Right lobe of liver (tissue), 6 donors: ENCODE measurements around the gene CAMK2D. TPM values are rescaled to one million over a fixed set of nuclear protein-coding genes. Genes with fewer than 3 reads are reported as not detected.

Experiments
- ATAC-seq, 4 donors: fragments of 200-7000 bp; cut with Tn5 transposase; one replicate each; pipeline ENCODE4 v1.9.1; 2020; ENCODE audit warnings: mild to moderate bottlenecking in 4 of 4, moderate library complexity in 4 of 4
- DNase-seq, 3 donors: peaks; one replicate each; pipeline ENCODE4 v3.0.0-alpha.2; 2020
- H3K27ac ChIP-seq, 3 donors: fragments of 200-600 bp; one replicate each; pipeline ENCODE4 v1.8.0; 2022
- H3K27me3 ChIP-seq, 2 donors: fragments of 200-600 bp; one replicate each; pipeline ENCODE4 v1.8.0; 2022
- H3K36me3 ChIP-seq, 4 donors: fragments of 200-600 bp; sonication (generic) in 1 of 4; one replicate each; pipeline versions ENCODE4 v1.5.1 to v1.8.0; 2017 to 2022; ENCODE audit warnings: control low read depth in 1 of 4
- H3K4me1 ChIP-seq, 4 donors: fragments of 200-600 bp; sonication (generic) in 1 of 4; one replicate each; pipeline versions ENCODE4 v1.5.1 to v1.8.0; 2017 to 2022; ENCODE audit warnings: control low read depth in 1 of 4
- H3K4me3 ChIP-seq, 3 donors: fragments of 200-600 bp; one replicate each; pipeline ENCODE4 v1.8.0; 2022
- H3K9me3 ChIP-seq, 4 donors: fragments of 200-600 bp; sonication (generic) in 1 of 4; one replicate each; pipeline versions ENCODE4 v1.5.1 to v1.8.0; 2017 to 2022; ENCODE audit warnings: control low read depth in 1 of 4
- POLR2A ChIP-seq: fragments of 450-650 bp; IDR thresholded peaks from one replicate; pipeline ENCODE4 v1.6.1; 2017; ENCODE audit warnings: antibody characterized with exemption, mild to moderate bottlenecking
- WGBS: methylation state at CpG from one replicate; pipeline ENCODE4 v1.1.6; 2018; ENCODE audit warnings: low coverage, low lambda C conversion rate; ENCODE audit not compliant: insufficient coverage; ENCODE audit errors: missing lambda C conversion rate; 5-methylcytosine and 5-hydroxymethylcytosine counted together
- intact Hi-C, 2 donors: fragments of 100-400 bp; cut with DNase I; formaldehyde crosslinking; loops; one replicate each; pipeline versions ENCODE4 v1.11.2 to v1.14.1; 2022
- total RNA-seq, 6 experiments: library from RNA; depleted of rRNA in 2 of 6; stranded (reverse); fragments of >200 nt in 2 of 6; fragmentation: NEBNext Ultra II Directional in 3 of 6; extraction: Animal tissue kit (Norgen Biotek cat#: 25700) in 3 of 6; gene quantifications; one replicate each; pipeline versions ENCODE4 v1.1.0 to v1.2.4, GENCODE V29; 2016 to 2023
- TF ChIP-seq, protein P1 (sequence below), 4 donors: fragments of 200-600 bp in 3 of 4; fragments of 450-650 bp in 1 of 4; IDR thresholded peaks; one replicate each; pipeline versions ENCODE4 v1.5.1 to v1.8.0; 2016 to 2022; ENCODE audit warnings: antibody characterized with exemption in 4 of 4, mild to moderate bottlenecking in 2 of 4
- donor health status: DM: no; HTN: yes; CAD: no.
- donor health status: DM: no; HTN: no; CAD: no.
- donor health status: DM: no; HTN: no; CAD: no.
- donor health status: DM: no; HTN: yes; CAD: no.
- donor health status: DM: no; HTN: yes; CAD: no.

CAMK2D gene
- total RNA-seq, 6 experiments from 2014 or later: 17.0 to 30.6 (median 22.6) TPM

DNA sequence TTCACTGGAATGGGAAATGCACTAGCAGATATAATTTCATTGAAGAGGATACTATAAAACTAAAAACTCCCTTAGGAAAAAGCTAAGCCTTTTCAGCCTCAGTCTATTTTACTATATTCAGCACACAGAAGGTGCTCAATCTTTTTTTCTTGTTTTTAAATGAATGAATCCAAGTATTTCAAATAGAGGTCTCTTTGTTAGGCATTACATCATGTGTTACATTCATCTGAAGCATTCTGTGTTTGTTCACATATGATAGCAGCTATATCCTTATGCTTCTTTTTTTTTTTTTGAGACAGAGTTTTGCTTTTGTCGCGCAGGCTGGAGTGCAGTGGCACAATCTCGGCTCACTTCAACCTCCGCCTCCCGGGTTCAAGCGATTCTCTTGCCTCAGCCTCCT is 278.4 kb downstream of the CAMK2D start:
- Histone ChIP-seq H3K4me1 (no peaks in the 10 kb centered on the region), H3K27ac (no peak overlapping the region), H3K36me3 (no peaks in the 10 kb centered on the region), H3K4me3 (no peak overlapping the region), H3K27me3 (no peaks in the 10 kb centered on the region), H3K9me3 (no peaks in the 10 kb centered on the region)
- no peak for TF ChIP-seq POLR2A
- TF ChIP-seq, protein P1, sequence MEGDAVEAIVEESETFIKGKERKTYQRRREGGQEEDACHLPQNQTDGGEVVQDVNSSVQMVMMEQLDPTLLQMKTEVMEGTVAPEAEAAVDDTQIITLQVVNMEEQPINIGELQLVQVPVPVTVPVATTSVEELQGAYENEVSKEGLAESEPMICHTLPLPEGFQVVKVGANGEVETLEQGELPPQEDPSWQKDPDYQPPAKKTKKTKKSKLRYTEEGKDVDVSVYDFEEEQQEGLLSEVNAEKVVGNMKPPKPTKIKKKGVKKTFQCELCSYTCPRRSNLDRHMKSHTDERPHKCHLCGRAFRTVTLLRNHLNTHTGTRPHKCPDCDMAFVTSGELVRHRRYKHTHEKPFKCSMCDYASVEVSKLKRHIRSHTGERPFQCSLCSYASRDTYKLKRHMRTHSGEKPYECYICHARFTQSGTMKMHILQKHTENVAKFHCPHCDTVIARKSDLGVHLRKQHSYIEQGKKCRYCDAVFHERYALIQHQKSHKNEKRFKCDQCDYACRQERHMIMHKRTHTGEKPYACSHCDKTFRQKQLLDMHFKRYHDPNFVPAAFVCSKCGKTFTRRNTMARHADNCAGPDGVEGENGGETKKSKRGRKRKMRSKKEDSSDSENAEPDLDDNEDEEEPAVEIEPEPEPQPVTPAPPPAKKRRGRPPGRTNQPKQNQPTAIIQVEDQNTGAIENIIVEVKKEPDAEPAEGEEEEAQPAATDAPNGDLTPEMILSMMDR (IDR thresholded peaks at IDR 0.05): no peak
- ATAC-seq (no peak), DNase-seq (no peak)
- WGBS: 100% methylated on average over 6 of the region's 6 CpGs
- intact Hi-C loops: no loop called here

DNA sequence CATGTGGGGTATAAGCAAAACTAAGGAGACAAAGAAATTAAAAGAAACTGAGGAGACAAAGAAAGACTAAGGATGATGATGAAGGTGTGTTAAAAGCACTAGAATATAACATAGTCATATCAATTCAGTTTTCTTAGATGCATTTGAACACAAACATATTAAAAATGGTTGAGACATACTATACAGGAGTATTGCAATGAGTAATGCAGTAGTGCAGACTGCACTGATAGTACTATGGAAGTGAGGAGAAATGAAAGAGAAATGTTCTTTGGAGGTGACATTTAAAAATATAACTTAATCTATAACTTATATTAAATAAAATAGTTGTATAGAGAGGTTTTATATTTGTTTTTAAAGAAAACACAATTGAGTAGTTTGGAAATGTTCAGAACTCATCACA is 279.2 kb downstream of the CAMK2D start:
- Histone ChIP-seq H3K36me3 (no peaks in the 10 kb centered on the region), H3K4me1 (peaks cover 0 to 5% (median 0%) of the 10 kb centered on the region in 4 donors), H3K9me3 (no peaks in the 10 kb centered on the region), H3K27me3 (no peaks in the 10 kb centered on the region), H3K4me3 (no peak overlapping the region), H3K27ac (no peak overlapping the region)
- intact Hi-C loops: no loop called here
- DNase-seq (no peak), ATAC-seq (no peak)
- TF ChIP-seq, protein P1 (IDR thresholded peaks at IDR 0.05): no peak
- TF ChIP-seq POLR2A: no peak

DNA sequence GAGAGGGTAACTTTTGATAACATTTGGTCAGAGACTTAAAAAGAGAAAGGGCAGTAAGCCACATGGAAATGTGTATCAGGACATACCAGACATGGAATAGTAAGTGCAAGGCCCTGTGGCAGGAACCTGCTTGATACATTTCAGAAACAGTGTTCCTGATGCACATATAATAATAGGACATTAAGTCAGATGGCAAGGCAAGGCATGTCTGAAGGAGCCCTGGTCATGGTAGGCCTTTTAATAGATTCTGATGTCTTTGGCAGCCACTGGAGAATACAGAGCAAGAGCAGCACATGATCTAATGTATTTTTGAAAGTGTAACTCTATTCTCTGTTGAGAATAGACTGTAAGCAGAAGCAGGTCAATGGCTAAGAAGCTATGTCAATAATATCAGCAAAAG is 279.7 kb downstream of the CAMK2D start:
- no peaks in the 10 kb centered on the region for H3K36me3 ChIP-seq
- intact Hi-C loops: no loop called here
- no peak overlapping the region for H3K27ac ChIP-seq
- peaks cover 0 to 4% (median 0%) of the 10 kb centered on the region in 4 donors for H3K9me3 ChIP-seq
- TF ChIP-seq POLR2A: no peak
- TF ChIP-seq, protein P1 (IDR thresholded peaks at IDR 0.05): no peak
- H3K4me3 ChIP-seq: no peak overlapping the region
- ATAC-seq (no peak), DNase-seq (no peak)
- H3K27me3 ChIP-seq: no peaks in the 10 kb centered on the region
- H3K4me1 ChIP-seq: peaks cover 0 to 5% (median 0%) of the 10 kb centered on the region in 4 donors

DNA sequence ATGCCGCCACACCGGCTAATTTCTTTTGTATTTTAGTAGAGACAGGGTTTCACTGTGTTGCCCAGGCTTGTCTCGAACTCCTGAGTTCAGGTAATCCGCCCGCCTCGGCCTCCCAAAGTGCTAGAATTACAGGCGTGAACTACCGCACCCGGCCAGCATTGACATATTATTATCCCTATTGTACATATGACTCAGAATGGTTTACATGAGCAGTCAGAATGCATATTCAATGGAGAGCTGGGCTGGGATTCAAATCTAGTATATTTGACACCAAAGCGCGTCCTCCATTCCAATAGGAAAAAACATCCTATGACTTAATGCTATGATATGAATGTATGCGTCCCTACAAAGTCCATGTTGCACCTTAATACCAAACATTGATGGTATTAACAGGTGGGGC is 281.4 kb downstream of the CAMK2D start:
- DNase-seq (no peak), ATAC-seq (no peak)
- Histone ChIP-seq H3K4me3 (no peak overlapping the region), H3K27ac (no peak overlapping the region), H3K4me1 (peaks cover 0 to 5% (median 0%) of the 10 kb centered on the region in 4 donors), H3K27me3 (no peaks in the 10 kb centered on the region), H3K36me3 (no peaks in the 10 kb centered on the region), H3K9me3 (peaks cover 0 to 4% (median 0%) of the 10 kb centered on the region in 4 donors)
- 92% methylated on average over 6 of the region's 12 CpGs for WGBS
- intact Hi-C loops: no loop called here
- TF ChIP-seq, protein P1 (IDR thresholded peaks at IDR 0.05): no peak
- no peak for TF ChIP-seq POLR2A

DNA sequence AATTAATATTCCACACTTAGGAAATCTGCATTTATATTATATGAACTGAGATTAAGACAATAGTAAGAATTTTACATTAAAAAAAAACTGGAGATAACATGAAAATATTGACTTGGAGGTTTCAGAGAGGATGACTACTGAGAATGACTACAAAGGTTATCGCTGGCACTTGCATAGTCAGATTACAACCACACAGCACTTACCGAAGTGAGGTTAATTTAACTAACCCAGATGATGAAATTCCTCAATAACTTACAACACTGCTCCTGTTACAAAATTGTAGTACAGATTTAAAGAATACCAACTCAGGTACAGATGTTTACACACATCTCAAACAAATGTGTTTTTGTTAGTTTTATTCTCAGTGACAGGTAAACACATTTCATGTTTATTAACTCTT is 283.5 kb downstream of the CAMK2D start:
- peaks cover 0 to 5% (median 0%) of the 10 kb centered on the region in 4 donors for H3K4me1 ChIP-seq
- no peaks in the 10 kb centered on the region for H3K27me3 ChIP-seq
- no peaks in the 10 kb centered on the region for H3K36me3 ChIP-seq
- TF ChIP-seq, protein P1 (IDR thresholded peaks at IDR 0.05): no peak
- no peak for TF ChIP-seq POLR2A
- peaks cover 0 to 4% (median 0%) of the 10 kb centered on the region in 4 donors for H3K9me3 ChIP-seq
- WGBS: 45% methylated on average over 2 of the region's 2 CpGs
- ATAC-seq (peak; percentile 77 to 96 (median 92)), DNase-seq (no peak)
- H3K27ac ChIP-seq: no peak overlapping the region
- intact Hi-C loops: no loop called here
- H3K4me3 ChIP-seq: no peak overlapping the region
